ENCODE data around the gene MAP2K5. TPM values are rescaled to one million over a fixed set of nuclear protein-coding genes. Genes with fewer than 3 reads are reported as not detected.

Gene MAP2K5
- polyA plus RNA-seq, 1 donor from 2014 or later: 12.1 TPM

- H3K27me3 ChIP-seq (ENCODE audit: insufficient read depth, low read depth, low read length): no peaks in the 10 kb centered on the region
- H4K20me1 ChIP-seq (ENCODE audit: insufficient read depth): no peaks in the 10 kb centered on the region
- no peak overlapping the region for H2AFZ ChIP-seq (ENCODE audit: low read depth, low read length)
- no peaks in the 10 kb centered on the region for H3K79me2 ChIP-seq (replicated peaks; ENCODE audit: insufficient read depth, low read length)
- no peaks in the 10 kb centered on the region for H3K9me3 ChIP-seq (ENCODE audit: low read length)
- H3K4me2 ChIP-seq (ENCODE audit: low read length): no peak overlapping the region
- H3K27ac ChIP-seq (ENCODE audit: low read length): no peak overlapping the region
- no peak overlapping the region for H3K9ac ChIP-seq (ENCODE audit: low read length)
- TF ChIP-seq MXI1 (conservative IDR thresholded peaks at IDR 0.05; ENCODE audit: poor library complexity, severe bottlenecking) (no peak), POLR2AphosphoS5 (IDR thresholded peaks at IDR 0.05) (no peak), EP300 (conservative IDR thresholded peaks at IDR 0.05; ENCODE audit: poor library complexity, severe bottlenecking) (no peak), SMC3 (conservative IDR thresholded peaks at IDR 0.05; ENCODE audit: poor library complexity) (no peak)
- H3K4me3 ChIP-seq (ENCODE audit: low read length): no peak overlapping the region
- no peaks in the 10 kb centered on the region for H3K36me3 ChIP-seq (ENCODE audit: insufficient read depth, low read length)
- no peaks in the 10 kb centered on the region for H3K9me2 ChIP-seq (ENCODE audit: insufficient read depth, low read length)
- H3F3A ChIP-seq (ENCODE audit: insufficient read depth, low read length, poor library complexity, severe bottlenecking): no peaks in the 10 kb centered on the region
These were observed 252.5 kb downstream of the MAP2K5 start for GRCh38 chr15:67794832-67795574.

DNA sequence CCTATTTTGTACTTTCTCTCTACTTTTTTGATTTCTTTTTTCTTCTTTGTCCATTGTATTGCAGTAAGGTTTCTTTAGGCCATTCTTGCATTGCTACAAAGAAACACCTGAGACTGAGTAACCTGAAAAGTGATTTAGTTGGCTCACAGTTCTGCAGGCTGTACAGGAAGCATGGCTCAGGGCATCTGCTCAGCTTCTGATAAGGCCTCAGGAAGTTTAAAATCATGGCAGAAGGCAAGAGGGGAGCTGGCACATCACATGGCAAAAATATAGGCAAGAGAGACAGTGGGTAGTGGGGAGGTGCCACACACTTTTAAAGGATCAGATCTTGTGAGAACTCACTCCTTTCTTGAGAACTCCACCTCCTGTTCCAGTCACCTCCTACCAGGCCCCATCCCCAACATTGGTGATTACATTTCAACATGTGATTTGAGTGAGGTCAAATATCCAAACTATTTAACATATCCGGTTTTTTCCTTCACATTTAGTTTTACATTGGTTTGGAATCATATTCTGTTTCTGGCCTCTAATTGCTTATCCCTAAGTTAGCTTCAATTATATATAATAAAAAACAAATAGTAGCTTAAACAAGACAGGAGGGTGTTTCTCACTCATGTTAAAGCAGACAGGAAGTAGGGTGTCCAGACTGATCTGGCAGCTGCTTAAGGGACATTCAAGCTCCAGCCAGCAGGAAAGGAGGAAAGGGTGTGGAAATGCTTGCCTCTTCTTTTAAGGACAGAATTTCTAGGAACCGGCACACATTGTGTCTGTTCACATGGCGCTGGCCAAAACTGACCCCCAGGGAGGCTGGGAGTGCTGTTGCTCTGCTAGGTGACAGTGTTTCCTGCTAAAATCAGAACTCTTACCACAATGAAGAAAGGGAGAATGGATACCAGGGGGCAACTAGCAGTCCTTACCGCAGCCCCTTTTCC, 254.0 kb downstream of the MAP2K5 start:
- Histone ChIP-seq H3K9me2 (ENCODE audit: insufficient read depth, low read length) (no peaks in the 10 kb centered on the region), H3K79me2 (replicated peaks; ENCODE audit: insufficient read depth, low read length) (no peaks in the 10 kb centered on the region), H3K36me3 (ENCODE audit: insufficient read depth, low read length) (no peaks in the 10 kb centered on the region), H4K20me1 (ENCODE audit: insufficient read depth) (no peaks in the 10 kb centered on the region), H3F3A (ENCODE audit: insufficient read depth, low read length, poor library complexity, severe bottlenecking) (no peaks in the 10 kb centered on the region), H3K4me3 (ENCODE audit: low read length) (no peak overlapping the region), H3K9me3 (ENCODE audit: low read length) (no peaks in the 10 kb centered on the region), H3K4me2 (ENCODE audit: low read length) (no peak overlapping the region), H3K9ac (ENCODE audit: low read length) (no peak overlapping the region), H3K27me3 (ENCODE audit: insufficient read depth, low read depth, low read length) (no peaks in the 10 kb centered on the region), H2AFZ (ENCODE audit: low read depth, low read length) (no peak overlapping the region), H3K27ac (ENCODE audit: low read length) (no peak overlapping the region)
- TF ChIP-seq SMC3 (conservative IDR thresholded peaks at IDR 0.05; ENCODE audit: poor library complexity) (no peak), TAF1 (IDR thresholded peaks at IDR 0.05; ENCODE audit: low read depth) (no peak), EP300 (conservative IDR thresholded peaks at IDR 0.05; ENCODE audit: poor library complexity, severe bottlenecking) (no peak), RAD21 (conservative IDR thresholded peaks at IDR 0.05) (no peak), EZH2 (IDR thresholded peaks at IDR 0.05; ENCODE audit: borderline replicate concordance, insufficient read depth, low read length, poor library complexity, severe bottlenecking) (no peak), MXI1 (conservative IDR thresholded peaks at IDR 0.05; ENCODE audit: poor library complexity, severe bottlenecking) (no peak), POLR2AphosphoS5 (IDR thresholded peaks at IDR 0.05) (no peak)
- TF ChIP-seq, protein P1, sequence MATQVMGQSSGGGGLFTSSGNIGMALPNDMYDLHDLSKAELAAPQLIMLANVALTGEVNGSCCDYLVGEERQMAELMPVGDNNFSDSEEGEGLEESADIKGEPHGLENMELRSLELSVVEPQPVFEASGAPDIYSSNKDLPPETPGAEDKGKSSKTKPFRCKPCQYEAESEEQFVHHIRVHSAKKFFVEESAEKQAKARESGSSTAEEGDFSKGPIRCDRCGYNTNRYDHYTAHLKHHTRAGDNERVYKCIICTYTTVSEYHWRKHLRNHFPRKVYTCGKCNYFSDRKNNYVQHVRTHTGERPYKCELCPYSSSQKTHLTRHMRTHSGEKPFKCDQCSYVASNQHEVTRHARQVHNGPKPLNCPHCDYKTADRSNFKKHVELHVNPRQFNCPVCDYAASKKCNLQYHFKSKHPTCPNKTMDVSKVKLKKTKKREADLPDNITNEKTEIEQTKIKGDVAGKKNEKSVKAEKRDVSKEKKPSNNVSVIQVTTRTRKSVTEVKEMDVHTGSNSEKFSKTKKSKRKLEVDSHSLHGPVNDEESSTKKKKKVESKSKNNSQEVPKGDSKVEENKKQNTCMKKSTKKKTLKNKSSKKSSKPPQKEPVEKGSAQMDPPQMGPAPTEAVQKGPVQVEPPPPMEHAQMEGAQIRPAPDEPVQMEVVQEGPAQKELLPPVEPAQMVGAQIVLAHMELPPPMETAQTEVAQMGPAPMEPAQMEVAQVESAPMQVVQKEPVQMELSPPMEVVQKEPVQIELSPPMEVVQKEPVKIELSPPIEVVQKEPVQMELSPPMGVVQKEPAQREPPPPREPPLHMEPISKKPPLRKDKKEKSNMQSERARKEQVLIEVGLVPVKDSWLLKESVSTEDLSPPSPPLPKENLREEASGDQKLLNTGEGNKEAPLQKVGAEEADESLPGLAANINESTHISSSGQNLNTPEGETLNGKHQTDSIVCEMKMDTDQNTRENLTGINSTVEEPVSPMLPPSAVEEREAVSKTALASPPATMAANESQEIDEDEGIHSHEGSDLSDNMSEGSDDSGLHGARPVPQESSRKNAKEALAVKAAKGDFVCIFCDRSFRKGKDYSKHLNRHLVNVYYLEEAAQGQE (IDR thresholded peaks at IDR 0.05; ENCODE audit: borderline replicate concordance): no peak
- TF ChIP-seq, protein P2, sequence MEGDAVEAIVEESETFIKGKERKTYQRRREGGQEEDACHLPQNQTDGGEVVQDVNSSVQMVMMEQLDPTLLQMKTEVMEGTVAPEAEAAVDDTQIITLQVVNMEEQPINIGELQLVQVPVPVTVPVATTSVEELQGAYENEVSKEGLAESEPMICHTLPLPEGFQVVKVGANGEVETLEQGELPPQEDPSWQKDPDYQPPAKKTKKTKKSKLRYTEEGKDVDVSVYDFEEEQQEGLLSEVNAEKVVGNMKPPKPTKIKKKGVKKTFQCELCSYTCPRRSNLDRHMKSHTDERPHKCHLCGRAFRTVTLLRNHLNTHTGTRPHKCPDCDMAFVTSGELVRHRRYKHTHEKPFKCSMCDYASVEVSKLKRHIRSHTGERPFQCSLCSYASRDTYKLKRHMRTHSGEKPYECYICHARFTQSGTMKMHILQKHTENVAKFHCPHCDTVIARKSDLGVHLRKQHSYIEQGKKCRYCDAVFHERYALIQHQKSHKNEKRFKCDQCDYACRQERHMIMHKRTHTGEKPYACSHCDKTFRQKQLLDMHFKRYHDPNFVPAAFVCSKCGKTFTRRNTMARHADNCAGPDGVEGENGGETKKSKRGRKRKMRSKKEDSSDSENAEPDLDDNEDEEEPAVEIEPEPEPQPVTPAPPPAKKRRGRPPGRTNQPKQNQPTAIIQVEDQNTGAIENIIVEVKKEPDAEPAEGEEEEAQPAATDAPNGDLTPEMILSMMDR (IDR thresholded peaks at IDR 0.05; ENCODE audit: poor library complexity, severe bottlenecking): no peak
